Caco-2 (cell line): ENCODE data around the gene CFAP251. TPM values are rescaled to one million over a fixed set of nuclear protein-coding genes. Genes with fewer than 3 reads are reported as not detected.
"Not testable (repeated sequence)": the region's sequence is repeated elsewhere in the genome, so short reads cannot be mapped to it uniquely, and the experiment has no call there.

Source experiments
- BruUV-seq: library from RNA; stranded (reverse); fragments of 400-500 nt; replicated peaks from 2 replicates; lab custom pipeline; 2021; lab: Mats Ljungman, UMichigan
- CTCF ChIA-PET: fragments of 300-600 bp; sonication (Branson Sonifier 250); formaldehyde crosslinking; loops from one replicate; lab custom pipeline; 2022; ENCODE audit warnings: antibody characterized with exemption; lab: Charles Lee
- POLR2A ChIA-PET: fragments of 300-600 bp; sonication (Branson Sonifier 250); formaldehyde crosslinking; loops from one replicate; lab custom pipeline; 2022; ENCODE audit warnings: antibody characterized with exemption; lab: Charles Lee
- DNase-seq, 2 experiments: peaks; one replicate each; pipeline versions ENCODE4 v3.0.0 to v3.0.0-alpha.2; 2020 to 2022
- H3K27me3 ChIP-seq: replicated peaks from 2 replicates; pipeline ENCODE4 v1.6.0; 2011; ENCODE audit warnings: low read length; ENCODE audit not compliant: control insufficient read depth, insufficient read depth
- H3K36me3 ChIP-seq: 2 replicates; pipeline ENCODE4 v1.5.1; 2011; ENCODE audit warnings: low read length; ENCODE audit not compliant: control insufficient read depth, insufficient read depth
- H3K4me1 ChIP-seq: fragments of 250-450 bp; sonication (Bioruptor Pico); 2 replicates; pipeline ENCODE4 v1.5.1; 2020; ENCODE audit warnings: mild to moderate bottlenecking
- H3K4me3 ChIP-seq: 2 replicates; pipeline ENCODE4 v1.5.1; 2011; ENCODE audit warnings: low read depth, mild to moderate bottlenecking, control low read depth, low read length
- H3K9me3 ChIP-seq: fragments of 250-450 bp; sonication (Bioruptor Pico); 2 replicates; pipeline ENCODE4 v1.5.1; 2020; ENCODE audit warnings: mild to moderate bottlenecking, moderate library complexity
- H3K27ac Mint-ChIP-seq: one replicate; pipeline ENCODE4 v1.8.0; 2022; ENCODE audit warnings: mixed read lengths; ENCODE audit not compliant: unreplicated experiment
- H3K27me3 Mint-ChIP-seq: one replicate; pipeline ENCODE4 v1.8.0; 2022; ENCODE audit warnings: mixed read lengths; ENCODE audit not compliant: insufficient read depth, unreplicated experiment
- H3K36me3 Mint-ChIP-seq: one replicate; pipeline ENCODE4 v1.8.0; 2022; ENCODE audit warnings: mild to moderate bottlenecking, mixed read lengths; ENCODE audit not compliant: insufficient read depth, unreplicated experiment
- H3K4me1 Mint-ChIP-seq: one replicate; pipeline ENCODE4 v1.8.0; 2022; ENCODE audit warnings: low read depth, mixed read lengths; ENCODE audit not compliant: unreplicated experiment
- H3K4me3 Mint-ChIP-seq: one replicate; pipeline ENCODE4 v1.8.0; 2022; ENCODE audit warnings: mild to moderate bottlenecking, moderate library complexity, mixed read lengths; ENCODE audit not compliant: unreplicated experiment
- H3K9me3 Mint-ChIP-seq: one replicate; pipeline ENCODE4 v1.8.0; 2022; ENCODE audit warnings: mixed read lengths; ENCODE audit not compliant: unreplicated experiment
- CTCF ChIP-seq, 2 experiments: fragments of 200-600 bp in 1 of 2; IDR thresholded peaks; 1 replicate in 1 of 2; 2 replicates in 1 of 2; pipeline versions ENCODE4 v1.5.1 to v1.8.0; 2011 to 2022; ENCODE audit warnings: antibody characterized with exemption in 1 of 2, control low read depth in 1 of 2, inconsistent platforms in 1 of 2, low read depth in 1 of 2, low read length in 1 of 2, mild to moderate bottlenecking in 1 of 2, moderate library complexity in 1 of 2; ENCODE audit not compliant: insufficient read depth in 1 of 2, severe bottlenecking in 1 of 2, unreplicated experiment in 1 of 2
- intact Hi-C: fragments of 100-400 bp; cut with micrococcal nuclease; formaldehyde crosslinking; loops from one replicate; pipeline ENCODE4 v1.10.0; 2022; ENCODE audit not compliant: unreplicated experiment
- total RNA-seq: library from RNA; stranded (reverse); gene quantifications from 2 replicates; pipeline ENCODE4 v1.2.3, GENCODE V29; 2022

Gene CFAP251
- total RNA-seq, 1 experiment from 2014 or later = 1.2 TPM

DNA sequence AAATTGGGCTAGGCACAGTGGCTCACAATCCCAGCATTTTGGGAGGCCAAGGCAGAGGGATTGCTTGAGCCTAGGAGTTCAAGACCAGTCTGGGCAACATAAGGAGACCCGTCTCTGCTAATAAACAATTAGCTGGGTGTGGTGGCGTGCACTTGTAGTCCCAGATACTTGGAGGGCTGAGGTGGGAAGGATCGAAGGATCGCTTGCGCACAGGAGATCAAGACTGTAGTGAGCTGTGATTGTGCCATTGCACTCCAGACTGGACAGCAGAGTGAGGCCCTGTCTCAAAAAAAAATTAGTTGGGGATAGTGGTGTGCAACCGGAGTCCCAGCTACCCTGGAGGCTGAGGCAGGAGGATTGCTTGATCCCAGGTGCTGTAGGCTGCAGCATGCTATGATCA lies 64.6 kb downstream of the CFAP251 start:
- H3K4me3 Mint-ChIP-seq = no peak overlapping the region
- no peaks in the 10 kb centered on the region for H3K36me3 Mint-ChIP-seq
- Histone ChIP-seq H3K4me1 (no peaks in the 10 kb centered on the region), H3K4me3 (no peak overlapping the region), H3K36me3 (no peaks in the 10 kb centered on the region), H3K9me3 (no peaks in the 10 kb centered on the region), H3K27me3 (no peaks in the 10 kb centered on the region)
- H3K27ac Mint-ChIP-seq = no peak overlapping the region
- H3K27me3 Mint-ChIP-seq = no peaks in the 10 kb centered on the region
- no peaks in the 10 kb centered on the region for H3K9me3 Mint-ChIP-seq
- POLR2A ChIA-PET = no interaction called here
- no peak for DNase-seq
- CTCF ChIA-PET = no interaction called here
- intact Hi-C loops = no loop called here
- no peaks in the 10 kb centered on the region for H3K4me1 Mint-ChIP-seq
- no TSS peak for BruUV-seq
- no peak for TF ChIP-seq CTCF (IDR thresholded peaks at IDR 0.05; ENCODE audit: insufficient read depth in 1 of 2, low read depth in 1 of 2, low read length in 1 of 2, severe bottlenecking in 1 of 2, unreplicated experiment in 1 of 2)

GRCh38 chr12:121983536-121984210 lies 65.3 kb downstream of the CFAP251 start:
- H3K4me3 Mint-ChIP-seq = no peak overlapping the region
- H3K27me3 Mint-ChIP-seq = no peaks in the 10 kb centered on the region
- no peaks in the 10 kb centered on the region for H3K9me3 Mint-ChIP-seq
- no peaks in the 10 kb centered on the region for H3K27me3 ChIP-seq
- no TSS peak for BruUV-seq
- ChIA-PET CTCF (no interaction called here), POLR2A (no interaction called here)
- no peaks in the 10 kb centered on the region for H3K36me3 Mint-ChIP-seq
- no peaks in the 10 kb centered on the region for H3K4me1 Mint-ChIP-seq
- DNase-seq = no peak
- no peaks in the 10 kb centered on the region for H3K36me3 ChIP-seq
- H3K4me1 ChIP-seq = no peaks in the 10 kb centered on the region
- intact Hi-C loops = no loop called here
- H3K4me3 ChIP-seq = no peak overlapping the region
- TF ChIP-seq CTCF (IDR thresholded peaks at IDR 0.05; ENCODE audit: insufficient read depth in 1 of 2, low read depth in 1 of 2, low read length in 1 of 2, severe bottlenecking in 1 of 2, unreplicated experiment in 1 of 2) = no peak
- no peak overlapping the region for H3K27ac Mint-ChIP-seq
- H3K9me3 ChIP-seq = no peaks in the 10 kb centered on the region

DNA sequence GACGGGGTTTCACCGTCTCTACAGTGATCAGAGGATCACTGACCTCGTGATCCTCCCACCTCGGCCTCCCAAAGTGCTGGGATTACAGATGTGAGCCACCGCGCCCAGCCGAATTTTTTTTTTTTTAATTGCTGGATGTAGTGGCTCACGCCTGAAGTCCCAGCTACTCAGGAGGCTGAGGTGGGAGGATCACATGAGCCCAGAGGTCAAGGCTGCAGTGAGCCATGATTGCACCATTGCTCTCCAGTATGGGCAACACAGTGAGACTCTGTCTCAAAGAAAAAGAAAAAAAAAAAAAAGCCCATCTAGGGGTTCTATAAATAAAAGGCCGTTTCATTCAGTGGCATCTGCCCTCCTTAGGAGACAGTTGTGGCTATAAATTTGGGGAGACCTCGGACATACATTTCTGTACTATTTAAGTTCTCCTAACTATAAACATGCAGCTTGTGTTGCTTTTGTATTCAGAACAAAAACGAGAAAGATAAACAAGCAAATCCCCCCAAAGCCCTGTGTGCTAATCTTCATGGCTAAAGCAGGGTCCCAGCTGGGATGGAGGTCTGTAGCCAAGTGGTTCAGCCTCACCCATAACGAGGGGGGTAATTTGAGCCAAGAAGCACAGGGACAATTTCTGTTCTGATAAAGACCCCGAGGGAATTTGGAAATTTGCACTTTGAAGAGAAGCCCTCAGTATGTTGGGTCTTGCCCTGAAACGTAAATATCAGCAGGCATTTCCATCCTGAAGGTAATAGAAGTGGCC lies 68.3 kb downstream of the CFAP251 start:
- no peaks in the 10 kb centered on the region for H3K36me3 Mint-ChIP-seq
- no TSS peak for BruUV-seq
- intact Hi-C loops = no loop called here
- ChIA-PET POLR2A (no interaction called here), CTCF (interaction anchor here (0.7 kb wide), 1 partner anchor 67 kb away, joined by 3 read pairs; no protein-coding TSS in a partner anchor)
- no peak overlapping the region for H3K27ac Mint-ChIP-seq
- no peaks in the 10 kb centered on the region for H3K4me1 ChIP-seq
- no peaks in the 10 kb centered on the region for H3K4me1 Mint-ChIP-seq
- no peak for DNase-seq
- H3K9me3 ChIP-seq = no peaks in the 10 kb centered on the region
- no peak overlapping the region for H3K4me3 ChIP-seq
- no peak overlapping the region for H3K4me3 Mint-ChIP-seq
- H3K9me3 Mint-ChIP-seq = no peaks in the 10 kb centered on the region
- no peaks in the 10 kb centered on the region for H3K36me3 ChIP-seq
- H3K27me3 ChIP-seq = no peaks in the 10 kb centered on the region
- no peak for TF ChIP-seq CTCF (IDR thresholded peaks at IDR 0.05; ENCODE audit: insufficient read depth in 1 of 2, low read depth in 1 of 2, low read length in 1 of 2, severe bottlenecking in 1 of 2, unreplicated experiment in 1 of 2)
- H3K27me3 Mint-ChIP-seq = no peaks in the 10 kb centered on the region

GRCh38 chr12:121988519-121988918 lies 70.1 kb downstream of the CFAP251 start:
- H3K4me3 ChIP-seq, CTCF ChIA-PET, H3K4me3 Mint-ChIP-seq, H3K36me3 Mint-ChIP-seq, H3K9me3 Mint-ChIP-seq, POLR2A ChIA-PET, H3K27ac Mint-ChIP-seq, H3K4me1 Mint-ChIP-seq, H3K9me3 ChIP-seq, intact Hi-C loops, BruUV-seq, H3K36me3 ChIP-seq, H3K4me1 ChIP-seq, H3K27me3 ChIP-seq, H3K27me3 Mint-ChIP-seq, DNase-seq: not testable (repeated sequence)
